Breast epithelium (tissue), 3 donors: ENCODE measurements around the gene MCF2L2.

Source experiments
- POLR2A ChIP-seq: fragments of 450-650 bp; IDR thresholded peaks from one replicate; pipeline ENCODE4 v1.6.1; 2016; ENCODE audit warnings: antibody characterized with exemption, mild to moderate bottlenecking, moderate library complexity
- POLR2AphosphoS5 ChIP-seq, 3 donors: sonication (generic); formaldehyde crosslinking; IDR thresholded peaks; one replicate each; pipeline ENCODE4 v1.6.1; 2017; ENCODE audit warnings: antibody characterized with exemption in 3 of 3
- TF ChIP-seq, protein P1 (sequence below), 3 donors: fragments of 450-650 bp; IDR thresholded peaks; one replicate each; pipeline ENCODE4 v1.5.1; 2016 to 2017; ENCODE audit warnings: antibody characterized with exemption in 3 of 3, mild to moderate bottlenecking in 3 of 3, moderate library complexity in 3 of 3

GRCh38 chr3:183274609-183275008, 153.8 kb downstream of the MCF2L2 start:
- TF ChIP-seq POLR2AphosphoS5 (IDR thresholded peaks at IDR 0.05) (no peak), POLR2A (no peak)
- TF ChIP-seq, protein P1, sequence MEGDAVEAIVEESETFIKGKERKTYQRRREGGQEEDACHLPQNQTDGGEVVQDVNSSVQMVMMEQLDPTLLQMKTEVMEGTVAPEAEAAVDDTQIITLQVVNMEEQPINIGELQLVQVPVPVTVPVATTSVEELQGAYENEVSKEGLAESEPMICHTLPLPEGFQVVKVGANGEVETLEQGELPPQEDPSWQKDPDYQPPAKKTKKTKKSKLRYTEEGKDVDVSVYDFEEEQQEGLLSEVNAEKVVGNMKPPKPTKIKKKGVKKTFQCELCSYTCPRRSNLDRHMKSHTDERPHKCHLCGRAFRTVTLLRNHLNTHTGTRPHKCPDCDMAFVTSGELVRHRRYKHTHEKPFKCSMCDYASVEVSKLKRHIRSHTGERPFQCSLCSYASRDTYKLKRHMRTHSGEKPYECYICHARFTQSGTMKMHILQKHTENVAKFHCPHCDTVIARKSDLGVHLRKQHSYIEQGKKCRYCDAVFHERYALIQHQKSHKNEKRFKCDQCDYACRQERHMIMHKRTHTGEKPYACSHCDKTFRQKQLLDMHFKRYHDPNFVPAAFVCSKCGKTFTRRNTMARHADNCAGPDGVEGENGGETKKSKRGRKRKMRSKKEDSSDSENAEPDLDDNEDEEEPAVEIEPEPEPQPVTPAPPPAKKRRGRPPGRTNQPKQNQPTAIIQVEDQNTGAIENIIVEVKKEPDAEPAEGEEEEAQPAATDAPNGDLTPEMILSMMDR (IDR thresholded peaks at IDR 0.05), result no peak
